Endothelial cell of umbilical vein (primary cell): ENCODE results near the gene CENPP. TPM values are rescaled to one million over a fixed set of nuclear protein-coding genes. Genes with fewer than 3 reads are reported as not detected.
A peak's percentile ranks its signal among the peaks of the same experiment; 100 is the strongest.

Experiments
- BruUV-seq: library from RNA; stranded (reverse); fragments of 400-500 nt; replicated peaks from 2 replicates; lab custom pipeline; 2021; lab: Mats Ljungman, UMichigan
- CTCF ChIA-PET: fragments of 300-600, 350-600 bp; sonication (Branson Sonifier 250); formaldehyde crosslinking; loops from one replicate; lab custom pipeline; 2021; ENCODE audit warnings: antibody characterized with exemption, inconsistent platforms; lab: Charles Lee
- POLR2A ChIA-PET: fragments of 300-600, 350-600 bp; sonication (Branson Sonifier 250); formaldehyde crosslinking; loops from one replicate; lab custom pipeline; 2021; ENCODE audit warnings: antibody characterized with exemption, inconsistent platforms; lab: Charles Lee
- DNase-seq: peaks from one replicate; pipeline ENCODE4 v3.0.0-alpha.2; 2011; ENCODE audit warnings: low read depth, low spot score
- FAIRE-seq: peaks from 2 replicates; lab custom pipeline; 2011; peaks lifted over from hg19 to GRCh38; lab: Jason Lieb, UNC
- H2AFZ ChIP-seq: 2 replicates; pipeline ENCODE4 v1.6.0; 2012; ENCODE audit warnings: low read depth, low read length, control low read depth, inconsistent platforms
- H3K27ac ChIP-seq: 2 replicates; pipeline ENCODE4 v1.5.1; 2011; ENCODE audit warnings: low read depth, mild to moderate bottlenecking, control low read depth, low read length, moderate library complexity; ENCODE audit not compliant: insufficient read depth
- H3K27me3 ChIP-seq, 2 experiments: 2 replicates each; pipeline versions ENCODE4 v1.6.0 to v1.6.1; 2011; ENCODE audit warnings: low read length in 2 of 2, mixed read lengths in 1 of 2; ENCODE audit not compliant: control insufficient read depth in 2 of 2, insufficient read depth in 2 of 2
- H3K36me3 ChIP-seq, 2 experiments: 2 replicates in 1 of 2; 3 replicates in 1 of 2; pipeline ENCODE4 v1.5.1; 2011; ENCODE audit warnings: low read length in 2 of 2, mild to moderate bottlenecking in 1 of 2, moderate library complexity in 1 of 2; ENCODE audit not compliant: control insufficient read depth in 2 of 2, insufficient read depth in 2 of 2; ENCODE audit errors: extremely low read depth in 1 of 2
- H3K4me1 ChIP-seq: 3 replicates; pipeline ENCODE4 v1.5.1; 2011; ENCODE audit warnings: mild to moderate bottlenecking, low read length; ENCODE audit not compliant: control insufficient read depth, insufficient read depth; ENCODE audit errors: extremely low read depth
- H3K4me2 ChIP-seq: 2 replicates; pipeline ENCODE4 v1.6.1; 2011; ENCODE audit warnings: low read length, control low read depth, mixed read lengths; ENCODE audit not compliant: insufficient read depth
- H3K4me3 ChIP-seq, 3 experiments: fragments of 200-600 bp in 1 of 3; sonication (generic), shearing (Covaris generic) in 1 of 3; replicated peaks in 1 of 3; 2 replicates each; pipeline ENCODE4 v1.5.1; 2011 to 2016; ENCODE audit warnings: control low read depth in 3 of 3, low read length in 3 of 3, mild to moderate bottlenecking in 2 of 3, inconsistent platforms in 1 of 3, low read depth in 1 of 3, moderate library complexity in 1 of 3; ENCODE audit not compliant: insufficient read depth in 1 of 3
- H3K79me2 ChIP-seq: 2 replicates; pipeline ENCODE4 v1.6.0; 2012; ENCODE audit warnings: low read length, inconsistent platforms; ENCODE audit not compliant: control insufficient read depth, insufficient read depth
- H3K9ac ChIP-seq: replicated peaks from 2 replicates; pipeline ENCODE3; 2011; ENCODE audit warnings: low read length, control low read depth; ENCODE audit not compliant: insufficient read depth; ENCODE audit errors: extremely low read depth
- H3K9me1 ChIP-seq: replicated peaks from 3 replicates; pipeline ENCODE4 v1.6.0; 2011; ENCODE audit warnings: mild to moderate bottlenecking, low read length; ENCODE audit not compliant: control insufficient read depth, insufficient read depth; ENCODE audit errors: extremely low read depth
- H3K9me3 ChIP-seq: replicated peaks from 2 replicates; pipeline ENCODE4 v1.5.1; 2012; ENCODE audit warnings: low read length, inconsistent platforms; ENCODE audit not compliant: control insufficient read depth, insufficient read depth
- H4K20me1 ChIP-seq: replicated peaks from 2 replicates; pipeline ENCODE3; 2011; ENCODE audit warnings: mild to moderate bottlenecking, low read length; ENCODE audit not compliant: control insufficient read depth, insufficient read depth; ENCODE audit errors: extremely low read depth
- EZH2 ChIP-seq: IDR thresholded peaks from 2 replicates; pipeline ENCODE4 v1.6.1; 2012; ENCODE audit warnings: borderline replicate concordance, low read depth, mild to moderate bottlenecking, moderate library complexity, low read length, inconsistent platforms; ENCODE audit not compliant: severe bottlenecking
- FOS ChIP-seq: IDR thresholded peaks from 2 replicates; pipeline ENCODE4 v1.6.1; 2011; ENCODE audit warnings: mild to moderate bottlenecking, low read length, moderate library complexity, borderline replicate concordance; ENCODE audit not compliant: insufficient read depth
- GATA2 ChIP-seq: IDR thresholded peaks from 2 replicates; pipeline ENCODE4 v1.7.0; 2011; ENCODE audit warnings: low read depth, mild to moderate bottlenecking, moderate library complexity, mixed read lengths, low read length; ENCODE audit not compliant: insufficient read length, insufficient read depth
- JUN ChIP-seq: IDR thresholded peaks from 2 replicates; pipeline ENCODE4 v1.6.1; 2011; ENCODE audit warnings: borderline replicate concordance, low read depth; ENCODE audit not compliant: insufficient read length, insufficient read depth
- MAX ChIP-seq: IDR thresholded peaks from 2 replicates; pipeline ENCODE4 v1.6.1; 2011; ENCODE audit not compliant: insufficient read depth, insufficient read length
- MYC ChIP-seq: IDR thresholded peaks from one replicate; pipeline ENCODE4 v1.6.1; 2011; ENCODE audit warnings: mild to moderate bottlenecking, low read depth, low read length
- POLR2A ChIP-seq: IDR thresholded peaks from 2 replicates; pipeline ENCODE4 v1.6.1; 2012; ENCODE audit warnings: low read depth, mild to moderate bottlenecking, control low read depth, low read length
- POLR2AphosphoS5 ChIP-seq: IDR thresholded peaks from 2 replicates; pipeline ENCODE4 v1.6.1; 2012; ENCODE audit warnings: low read depth, mild to moderate bottlenecking, control low read depth, low read length, moderate library complexity; ENCODE audit not compliant: insufficient read depth
- dilution Hi-C: fragments of 300-500 bp; cut with MboI; formaldehyde crosslinking; loops from one replicate; pipeline ENCODE4 v1.15.0; 2019; ENCODE audit warnings: low sequenced_read_pairs; ENCODE audit not compliant: extremely low pct_ligation_motif_present
- intact Hi-C: fragments of 100-400 bp; cut with micrococcal nuclease; formaldehyde crosslinking; loops from one replicate; pipeline ENCODE4 v1.10.0; 2022
- polyA plus RNA-seq, 4 experiments: library from polyadenylated mRNA; depleted of rRNA in 3 of 4; stranded (reverse) in 3 of 4; unstranded in 1 of 4; fragments of >200 nt; gene quantifications; 2 replicates each; pipeline versions ENCODE4 v1.2.1 to v1.2.3, GENCODE V29; 2011 to 2012; ENCODE audit warnings: missing spikeins in 1 of 4
- total RNA-seq: library from RNA; stranded (reverse); gene quantifications from 2 replicates; pipeline ENCODE4 v1.2.3, GENCODE V29; 2021
- TF ChIP-seq, protein P1 (sequence below), 2 donors: IDR thresholded peaks; 1 replicate in 1 of 2; 2 replicates in 1 of 2; pipeline ENCODE4 v1.5.1; 2011; ENCODE audit warnings: low read length in 2 of 2, mild to moderate bottlenecking in 2 of 2, moderate library complexity in 2 of 2, control low read depth in 1 of 2, inconsistent platforms in 1 of 2, low read depth in 1 of 2; ENCODE audit not compliant: insufficient read depth in 1 of 2; ENCODE audit errors: extremely low read depth in 1 of 2

The CENPP gene
- total and polyA plus RNA-seq, 2 donors (not counting 3 experiments of a cell fraction or from before 2014, with no cell fraction given) = 1.2 to 12.0 TPM

- H3K4me2 ChIP-seq = no peak overlapping the region
- H3K4me1 ChIP-seq = no peaks in the 10 kb centered on the region
- H3K4me3 ChIP-seq = no peak overlapping the region
- BruUV-seq = no TSS peak
- no peaks in the 10 kb centered on the region for H3K27me3 ChIP-seq
- CTCF ChIA-PET = interaction anchor here (0.8 to 1.2 kb wide), 5 partner anchors 10 to 120 kb away, joined by 3 to 4 read pairs (median 3); no protein-coding TSS in a partner anchor
- no peak for TF ChIP-seq FOS
- TF ChIP-seq MAX = no peak
- no peak for TF ChIP-seq EZH2
- no peak for TF ChIP-seq MYC
- TF ChIP-seq POLR2A = no peak
- TF ChIP-seq GATA2 = no peak
- no peak for TF ChIP-seq JUN
- no peak for TF ChIP-seq POLR2AphosphoS5
- TF ChIP-seq, protein P1, sequence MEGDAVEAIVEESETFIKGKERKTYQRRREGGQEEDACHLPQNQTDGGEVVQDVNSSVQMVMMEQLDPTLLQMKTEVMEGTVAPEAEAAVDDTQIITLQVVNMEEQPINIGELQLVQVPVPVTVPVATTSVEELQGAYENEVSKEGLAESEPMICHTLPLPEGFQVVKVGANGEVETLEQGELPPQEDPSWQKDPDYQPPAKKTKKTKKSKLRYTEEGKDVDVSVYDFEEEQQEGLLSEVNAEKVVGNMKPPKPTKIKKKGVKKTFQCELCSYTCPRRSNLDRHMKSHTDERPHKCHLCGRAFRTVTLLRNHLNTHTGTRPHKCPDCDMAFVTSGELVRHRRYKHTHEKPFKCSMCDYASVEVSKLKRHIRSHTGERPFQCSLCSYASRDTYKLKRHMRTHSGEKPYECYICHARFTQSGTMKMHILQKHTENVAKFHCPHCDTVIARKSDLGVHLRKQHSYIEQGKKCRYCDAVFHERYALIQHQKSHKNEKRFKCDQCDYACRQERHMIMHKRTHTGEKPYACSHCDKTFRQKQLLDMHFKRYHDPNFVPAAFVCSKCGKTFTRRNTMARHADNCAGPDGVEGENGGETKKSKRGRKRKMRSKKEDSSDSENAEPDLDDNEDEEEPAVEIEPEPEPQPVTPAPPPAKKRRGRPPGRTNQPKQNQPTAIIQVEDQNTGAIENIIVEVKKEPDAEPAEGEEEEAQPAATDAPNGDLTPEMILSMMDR (IDR thresholded peaks at IDR 0.05; ENCODE audit: extremely low read depth in 1 of 2, insufficient read depth in 1 of 2, low read depth in 1 of 2, low read length in 2 of 2) = no peak
- H3K79me2 ChIP-seq = no peaks in the 10 kb centered on the region
- no peak overlapping the region for H2AFZ ChIP-seq
- H3K9me1 ChIP-seq = no peaks in the 10 kb centered on the region
- no peaks in the 10 kb centered on the region for H3K9me3 ChIP-seq
- no peaks in the 10 kb centered on the region for H3K36me3 ChIP-seq
- peak; percentile 34 for DNase-seq
- POLR2A ChIA-PET = no interaction called here
- FAIRE-seq = no peak
- no peaks in the 10 kb centered on the region for H4K20me1 ChIP-seq
- dilution Hi-C loops = no loop called here
- H3K27ac ChIP-seq = no peak overlapping the region
- intact Hi-C loops = no loop called here
- H3K9ac ChIP-seq = no peak overlapping the region
Observed at GRCh38 chr9:92600462-92601261, 274.9 kb downstream of the CENPP start.
